Measurements from ENCODE around the gene AMBN. TPM values are rescaled to one million over a fixed set of nuclear protein-coding genes. Genes with fewer than 3 reads are reported as not detected.

Gene AMBN
- not detected for polyA plus RNA-seq (2013, experiment 1 of 2)
- polyA plus RNA-seq (2013, experiment 2 of 2): not detected

- Histone ChIP-seq H3K4ac (ENCODE audit: low read depth in 1 of 2, low read length in 2 of 2) (no peak within 1 kb of the TSS), H3K4me1 (ENCODE audit: control insufficient read depth, insufficient read depth, low read depth, low read length) (no peaks in the 10 kb centered on the region), H4K91ac (ENCODE audit: low read length) (no peak within 1 kb of the TSS), H2BK5ac (ENCODE audit: low read depth, low read length, poor library complexity, severe bottlenecking) (no peak within 1 kb of the TSS), H2AFZ (ENCODE audit: low read depth, low read length) (no peak within 1 kb of the TSS), H3K4me2 (ENCODE audit: low read length, poor library complexity, severe bottlenecking) (no peak within 1 kb of the TSS), H3K36me3 (ENCODE audit: control insufficient read depth in 1 of 2, insufficient read depth in 2 of 2, low read depth in 1 of 2, low read length in 2 of 2) (no peaks in the 10 kb centered on the region), H2BK120ac (ENCODE audit: low read depth, low read length) (no peak within 1 kb of the TSS), H3K23ac (ENCODE audit: low read length in 2 of 2) (no peak within 1 kb of the TSS), H3K9me3 (ENCODE audit: control insufficient read depth, low read length) (no peaks in the 10 kb centered on the region), H3K14ac (ENCODE audit: low read length in 2 of 2) (no peak within 1 kb of the TSS), H4K8ac (ENCODE audit: low read length) (no peak within 1 kb of the TSS), H3K18ac (ENCODE audit: low read depth in 1 of 2, low read length in 2 of 2) (no peak within 1 kb of the TSS), H3K4me3 (ENCODE audit: insufficient read depth in 1 of 2, low read depth in 1 of 2, low read length in 2 of 2) (no peak within 1 kb of the TSS), H3K27ac (ENCODE audit: low read length, poor library complexity, severe bottlenecking) (no peak within 1 kb of the TSS), H3K27me3 (ENCODE audit: control insufficient read depth in 1 of 2, insufficient read depth in 1 of 2, low read length in 2 of 2) (no peaks in the 10 kb centered on the region), H3K79me1 (replicated peaks; ENCODE audit: low read length, poor library complexity, severe bottlenecking) (no peaks in the 10 kb centered on the region), H3K9ac (ENCODE audit: low read length) (no peak within 1 kb of the TSS), H2BK12ac (ENCODE audit: low read length in 2 of 2) (no peak within 1 kb of the TSS), H2AK5ac (ENCODE audit: low read length, severe bottlenecking) (no peak within 1 kb of the TSS), H2BK15ac (ENCODE audit: low read depth, poor library complexity, severe bottlenecking) (no peak within 1 kb of the TSS)
- DNase-seq: no peak
- WGBS: 84% methylated on average over 4 of the region's 5 CpGs
Measured at GRCh38 chr4:70591955-70592582, at the start of gene AMBN. AMBN (plus strand) TSS chr4:70592256; CDS start chr4:70592359, 103 bp downstream.

- Histone ChIP-seq H3K4ac (ENCODE audit: low read depth in 1 of 2, low read length in 2 of 2) (no peak overlapping the region), H3K23ac (ENCODE audit: low read length in 2 of 2) (no peak overlapping the region), H2BK15ac (ENCODE audit: low read depth, poor library complexity, severe bottlenecking) (no peak overlapping the region), H2BK5ac (ENCODE audit: low read depth, low read length, poor library complexity, severe bottlenecking) (no peak overlapping the region), H3K9me3 (ENCODE audit: control insufficient read depth, low read length) (no peaks in the 10 kb centered on the region), H3K79me1 (replicated peaks; ENCODE audit: low read length, poor library complexity, severe bottlenecking) (no peaks in the 10 kb centered on the region), H3K18ac (ENCODE audit: low read depth in 1 of 2, low read length in 2 of 2) (no peak overlapping the region), H3K27ac (ENCODE audit: low read length, poor library complexity, severe bottlenecking) (no peak overlapping the region), H4K91ac (ENCODE audit: low read length) (no peak overlapping the region), H2BK120ac (ENCODE audit: low read depth, low read length) (no peak overlapping the region), H2AK5ac (ENCODE audit: low read length, severe bottlenecking) (no peak overlapping the region), H2AFZ (ENCODE audit: low read depth, low read length) (no peak overlapping the region), H3K4me2 (ENCODE audit: low read length, poor library complexity, severe bottlenecking) (no peak overlapping the region), H3K4me1 (ENCODE audit: control insufficient read depth, insufficient read depth, low read depth, low read length) (no peaks in the 10 kb centered on the region), H3K36me3 (ENCODE audit: control insufficient read depth in 1 of 2, insufficient read depth in 2 of 2, low read depth in 1 of 2, low read length in 2 of 2) (no peaks in the 10 kb centered on the region), H2BK12ac (ENCODE audit: low read length in 2 of 2) (no peak overlapping the region), H3K9ac (ENCODE audit: low read length) (no peak overlapping the region), H4K8ac (ENCODE audit: low read length) (no peak overlapping the region), H3K14ac (ENCODE audit: low read length in 2 of 2) (no peak overlapping the region), H3K4me3 (ENCODE audit: insufficient read depth in 1 of 2, low read depth in 1 of 2, low read length in 2 of 2) (no peak overlapping the region), H3K27me3 (ENCODE audit: control insufficient read depth in 1 of 2, insufficient read depth in 1 of 2, low read length in 2 of 2) (peaks cover 0 to 4% of the 10 kb centered on the region in 2 experiments)
- DNase-seq: peak; percentile 8
Measured at GRCh38 chr4:70544279-70544868, 47.7 kb upstream of the AMBN start.

- H2BK15ac ChIP-seq (ENCODE audit: low read depth, poor library complexity, severe bottlenecking): no peak overlapping the region
- H3K14ac ChIP-seq (ENCODE audit: low read length in 2 of 2): no peak overlapping the region
- 71% methylated on average over 1 of the region's 1 CpG for WGBS
- no peak overlapping the region for H2AK5ac ChIP-seq (ENCODE audit: low read length, severe bottlenecking)
- H3K27me3 ChIP-seq (ENCODE audit: control insufficient read depth in 1 of 2, insufficient read depth in 1 of 2, low read length in 2 of 2): peaks cover 7% of the 10 kb centered on the region in 2 experiments
- no peak for DNase-seq
- no peak overlapping the region for H2BK120ac ChIP-seq (ENCODE audit: low read depth, low read length)
- no peak overlapping the region for H3K4me3 ChIP-seq (ENCODE audit: insufficient read depth in 1 of 2, low read depth in 1 of 2, low read length in 2 of 2)
- H3K4ac ChIP-seq (ENCODE audit: low read depth in 1 of 2, low read length in 2 of 2): no peak overlapping the region
- H3K4me2 ChIP-seq (ENCODE audit: low read length, poor library complexity, severe bottlenecking): no peak overlapping the region
- peaks cover 6% of the 10 kb centered on the region for H3K9me3 ChIP-seq (ENCODE audit: control insufficient read depth, low read length)
- no peak overlapping the region for H4K8ac ChIP-seq (ENCODE audit: low read length)
- H3K36me3 ChIP-seq (ENCODE audit: control insufficient read depth in 1 of 2, insufficient read depth in 2 of 2, low read depth in 1 of 2, low read length in 2 of 2): no peaks in the 10 kb centered on the region
- no peak overlapping the region for H2BK12ac ChIP-seq (ENCODE audit: low read length in 2 of 2)
- H3K9ac ChIP-seq (ENCODE audit: low read length): no peak overlapping the region
- H3K79me1 ChIP-seq (replicated peaks; ENCODE audit: low read length, poor library complexity, severe bottlenecking): no peaks in the 10 kb centered on the region
- no peak overlapping the region for H3K27ac ChIP-seq (ENCODE audit: low read length, poor library complexity, severe bottlenecking)
- no peak overlapping the region for H2BK5ac ChIP-seq (ENCODE audit: low read depth, low read length, poor library complexity, severe bottlenecking)
- H3K18ac ChIP-seq (ENCODE audit: low read depth in 1 of 2, low read length in 2 of 2): no peak overlapping the region
- H2AFZ ChIP-seq (ENCODE audit: low read depth, low read length): no peak overlapping the region
- H3K23ac ChIP-seq (ENCODE audit: low read length in 2 of 2): no peak overlapping the region
- H4K91ac ChIP-seq (ENCODE audit: low read length): no peak overlapping the region
- H3K4me1 ChIP-seq (ENCODE audit: control insufficient read depth, insufficient read depth, low read depth, low read length): no peaks in the 10 kb centered on the region
Measured at GRCh38 chr4:70556856-70557255, 35.2 kb upstream of the AMBN start.

- Histone ChIP-seq H3K36me3 (ENCODE audit: control insufficient read depth in 1 of 2, insufficient read depth in 2 of 2, low read depth in 1 of 2, low read length in 2 of 2) (no peaks in the 10 kb centered on the region), H3K4me2 (ENCODE audit: low read length, poor library complexity, severe bottlenecking) (no peak overlapping the region), H3K27me3 (ENCODE audit: control insufficient read depth in 1 of 2, insufficient read depth in 1 of 2, low read length in 2 of 2) (no peaks in the 10 kb centered on the region), H4K8ac (ENCODE audit: low read length) (no peak overlapping the region), H2BK12ac (ENCODE audit: low read length in 2 of 2) (no peak overlapping the region), H2BK120ac (ENCODE audit: low read depth, low read length) (no peak overlapping the region), H3K4ac (ENCODE audit: low read depth in 1 of 2, low read length in 2 of 2) (no peak overlapping the region), H4K91ac (ENCODE audit: low read length) (no peak overlapping the region), H2BK5ac (ENCODE audit: low read depth, low read length, poor library complexity, severe bottlenecking) (no peak overlapping the region), H2AK5ac (ENCODE audit: low read length, severe bottlenecking) (no peak overlapping the region), H3K9ac (ENCODE audit: low read length) (no peak overlapping the region), H2BK15ac (ENCODE audit: low read depth, poor library complexity, severe bottlenecking) (no peak overlapping the region), H3K9me3 (ENCODE audit: control insufficient read depth, low read length) (no peaks in the 10 kb centered on the region), H3K79me1 (replicated peaks; ENCODE audit: low read length, poor library complexity, severe bottlenecking) (no peaks in the 10 kb centered on the region), H3K23ac (ENCODE audit: low read length in 2 of 2) (no peak overlapping the region), H2AFZ (ENCODE audit: low read depth, low read length) (no peak overlapping the region), H3K18ac (ENCODE audit: low read depth in 1 of 2, low read length in 2 of 2) (no peak overlapping the region), H3K4me1 (ENCODE audit: control insufficient read depth, insufficient read depth, low read depth, low read length) (no peaks in the 10 kb centered on the region), H3K4me3 (ENCODE audit: insufficient read depth in 1 of 2, low read depth in 1 of 2, low read length in 2 of 2) (no peak overlapping the region), H3K27ac (ENCODE audit: low read length, poor library complexity, severe bottlenecking) (no peak overlapping the region), H3K14ac (ENCODE audit: low read length in 2 of 2) (no peak overlapping the region)
- WGBS: 5% methylated on average over 1 of the region's 2 CpGs
- peak; percentile 43 for DNase-seq
Measured at GRCh38 chr4:70559211-70559830, 32.7 kb upstream of the AMBN start.

Measured in mesenchymal stem cell (in vitro differentiated cells and primary cell).